HEK293 (cell line): ENCODE data around the gene AFDN.

Source experiments
- CTCF ChIA-PET: fragments of 350-600 bp; formaldehyde crosslinking; extraction: SDS; loops from one replicate; lab custom pipeline; 2021; ENCODE audit warnings: antibody characterized with exemption; lab: Yijun Ruan, JAX
- POLR2A ChIA-PET: fragments of 300-600 bp; formaldehyde crosslinking; extraction: SDS; loops from one replicate; lab custom pipeline; 2020; ENCODE audit warnings: antibody characterized with exemption, inconsistent platforms; lab: Yijun Ruan, JAX
- H3K27ac ChIP-seq: fragments of 200-500 bp; sonication (Bioruptor generic); 2 replicates; pipeline ENCODE4 v1.5.1; 2014; ENCODE audit warnings: low read depth, low read length, control low read depth, inconsistent platforms; ENCODE audit errors: extremely low read depth
- H3K36me3 ChIP-seq, 2 experiments: fragments of 200-500 bp in 1 of 2; sonication (Bioruptor generic) in 1 of 2; 1 replicate in 1 of 2; 2 replicates in 1 of 2; pipeline ENCODE4 v1.5.1; 2014 to 2017; ENCODE audit warnings: inconsistent platforms in 2 of 2, low read length in 2 of 2; ENCODE audit not compliant: control insufficient read depth in 2 of 2, insufficient read depth in 1 of 2
- H3K4me1 ChIP-seq: fragments of 200-500 bp; sonication (Bioruptor generic); 2 replicates; pipeline ENCODE4 v1.5.1; 2014; ENCODE audit warnings: mild to moderate bottlenecking, low read length, inconsistent platforms; ENCODE audit not compliant: control insufficient read depth, insufficient read depth
- H3K4me3 ChIP-seq: 2 replicates; pipeline ENCODE4 v1.5.1; 2011; ENCODE audit warnings: low read depth, mild to moderate bottlenecking, control low read depth, low read length, moderate library complexity
- H3K9me3 ChIP-seq: fragments of 200-500 bp; sonication (Bioruptor generic); 2 replicates; pipeline ENCODE4 v1.5.1; 2014; ENCODE audit warnings: low read depth, low read length, inconsistent platforms; ENCODE audit not compliant: control insufficient read depth, insufficient read depth
- BCL11B ChIP-seq: fragments of 450-650 bp; formaldehyde crosslinking; IDR thresholded peaks from 2 replicates; pipeline ENCODE4 v1.5.1; 2016; ENCODE audit warnings: low read depth, missing biosample characterization, missing genetic modification characterization
- GLI4 ChIP-seq: fragments of 450-650 bp; formaldehyde crosslinking; IDR thresholded peaks from 2 replicates; pipeline ENCODE4 v1.5.1; 2016; ENCODE audit warnings: missing biosample characterization, missing genetic modification characterization
- HIC1 ChIP-seq: fragments of 450-650 bp; formaldehyde crosslinking; IDR thresholded peaks from 2 replicates; pipeline ENCODE4 v1.5.1; 2016; ENCODE audit warnings: missing biosample characterization, missing genetic modification characterization
- SETDB1 ChIP-seq: IDR thresholded peaks from one replicate; pipeline ENCODE4 v1.6.1; 2017; ENCODE audit warnings: mild to moderate bottlenecking, low read length, moderate library complexity, mixed read lengths; ENCODE audit not compliant: insufficient read length
- ZBTB17 ChIP-seq: fragments of 450-650 bp; formaldehyde crosslinking; IDR thresholded peaks from 2 replicates; pipeline ENCODE4 v1.5.1; 2016; ENCODE audit warnings: missing biosample characterization, missing genetic modification characterization
- ZBTB26 ChIP-seq: fragments of 450-650 bp; formaldehyde crosslinking; optimal IDR thresholded peaks from 2 replicates; pipeline ENCODE3; 2016; ENCODE audit warnings: missing biosample characterization, mild to moderate bottlenecking, missing genetic modification characterization
- ZBTB6 ChIP-seq: fragments of 450-650 bp; formaldehyde crosslinking; IDR thresholded peaks from 2 replicates; pipeline ENCODE4 v1.5.1; 2017; ENCODE audit warnings: missing biosample characterization, missing genetic modification characterization
- ZNF132 ChIP-seq: fragments of 450-650 bp; formaldehyde crosslinking; IDR thresholded peaks from 2 replicates; pipeline ENCODE4 v1.5.1; 2017; ENCODE audit warnings: missing biosample characterization, missing genetic modification characterization, borderline replicate concordance
- ZNF157 ChIP-seq: fragments of 450-650 bp; formaldehyde crosslinking; IDR thresholded peaks from 2 replicates; pipeline ENCODE4 v1.5.1; 2016; ENCODE audit warnings: missing biosample characterization, missing genetic modification characterization
- ZNF16 ChIP-seq: fragments of 450-650 bp; formaldehyde crosslinking; IDR thresholded peaks from 2 replicates; pipeline ENCODE4 v1.5.1; 2016; ENCODE audit warnings: low read depth, missing biosample characterization, missing genetic modification characterization
- ZNF214 ChIP-seq: fragments of 450-650 bp; formaldehyde crosslinking; IDR thresholded peaks from 2 replicates; pipeline ENCODE4 v1.5.1; 2017; ENCODE audit warnings: missing biosample characterization, mild to moderate bottlenecking, missing genetic modification characterization, borderline replicate concordance
- ZNF311 ChIP-seq: fragments of 450-650 bp; formaldehyde crosslinking; IDR thresholded peaks from 2 replicates; pipeline ENCODE4 v1.5.1; 2017; ENCODE audit warnings: missing biosample characterization, missing genetic modification characterization, borderline replicate concordance
- ZNF350 ChIP-seq: fragments of 450-650 bp; formaldehyde crosslinking; IDR thresholded peaks from 2 replicates; pipeline ENCODE4 v1.5.0; 2017; ENCODE audit warnings: missing biosample characterization, mild to moderate bottlenecking, missing genetic modification characterization
- ZNF37A ChIP-seq: fragments of 450-650 bp; IDR thresholded peaks from 2 replicates; pipeline ENCODE4 v1.5.1; 2018; ENCODE audit warnings: missing biosample characterization, missing genetic modification characterization
- ZNF423 ChIP-seq: fragments of 450-650 bp; formaldehyde crosslinking; IDR thresholded peaks from 2 replicates; pipeline ENCODE4 v1.5.1; 2016; ENCODE audit warnings: missing biosample characterization, missing genetic modification characterization
- ZNF48 ChIP-seq: fragments of 450-650 bp; formaldehyde crosslinking; IDR thresholded peaks from 2 replicates; pipeline ENCODE4 v1.5.1; 2016; ENCODE audit warnings: missing biosample characterization, missing genetic modification characterization
- ZNF514 ChIP-seq: fragments of 450-650 bp; formaldehyde crosslinking; IDR thresholded peaks from 2 replicates; pipeline ENCODE4 v1.5.1; 2016; ENCODE audit warnings: missing biosample characterization, missing genetic modification characterization
- ZNF571 ChIP-seq: fragments of 450-650 bp; formaldehyde crosslinking; IDR thresholded peaks from 2 replicates; pipeline ENCODE4 v1.5.0; 2017; ENCODE audit warnings: missing biosample characterization, missing genetic modification characterization
- ZNF596 ChIP-seq: fragments of 450-650 bp; IDR thresholded peaks from 2 replicates; pipeline ENCODE4 v1.5.0; 2018; ENCODE audit warnings: missing biosample characterization, mild to moderate bottlenecking, missing genetic modification characterization, moderate library complexity
- ZNF664 ChIP-seq: fragments of 450-650 bp; formaldehyde crosslinking; IDR thresholded peaks from 2 replicates; pipeline ENCODE4 v1.5.1; 2016; ENCODE audit warnings: missing biosample characterization, missing genetic modification characterization
- ZSCAN18 ChIP-seq: fragments of 450-650 bp; formaldehyde crosslinking; IDR thresholded peaks from 2 replicates; pipeline ENCODE4 v1.5.1; 2016; ENCODE audit warnings: missing biosample characterization, missing genetic modification characterization

AFDN gene

GRCh38 chr6:167937301-167937700 is 110.6 kb downstream of the AFDN start:
- H3K9me3 ChIP-seq = no peaks in the 10 kb centered on the region
- H3K4me3 ChIP-seq = no peak overlapping the region
- H3K36me3 ChIP-seq = peaks cover 0 to 56% of the 10 kb centered on the region in 2 experiments; a peak in 1 of 3 replicates
- H3K27ac ChIP-seq = no peak overlapping the region
- TF ChIP-seq ZNF214 (tag by site-specific recombination) (no peak), ZNF132 (tag by site-specific recombination) (no peak), HIC1 (tag by site-specific recombination) (no peak), ZNF514 (no peak), ZNF423 (tag by site-specific recombination) (no peak), ZNF571 (no peak), BCL11B (tag by site-specific recombination) (no peak), SETDB1 (no peak)
- H3K4me1 ChIP-seq = no peaks in the 10 kb centered on the region
- ChIA-PET POLR2A (no interaction called here), CTCF (interaction anchor here (1.5 kb wide), 1 partner anchor 9 kb away, joined by 5 read pairs; no protein-coding TSS in a partner anchor)

- Histone ChIP-seq H3K9me3 (no peaks in the 10 kb centered on the region), H3K4me1 (no peaks in the 10 kb centered on the region), H3K36me3 (peaks cover 0 to 55% of the 10 kb centered on the region in 2 experiments; a peak in 1 of 3 replicates), H3K4me3 (no peak overlapping the region), H3K27ac (no peak overlapping the region)
- ChIA-PET POLR2A (no interaction called here), CTCF (interaction anchor here (1.0 kb wide), 1 partner anchor 30 kb away, joined by 3 read pairs; no protein-coding TSS in a partner anchor)
- no peak for TF ChIP-seq ZNF596
These were observed 111.5 kb downstream of the AFDN start for GRCh38 chr6:167937948-167938911.

- no peaks in the 10 kb centered on the region for H3K4me1 ChIP-seq
- CTCF ChIA-PET = no interaction called here
- H3K4me3 ChIP-seq = no peak overlapping the region
- no peaks in the 10 kb centered on the region for H3K9me3 ChIP-seq
- H3K27ac ChIP-seq = no peak overlapping the region
- POLR2A ChIA-PET = no interaction called here
- peaks cover 11 to 63% of the 10 kb centered on the region in 2 experiments; a peak in 2 of 3 replicates for H3K36me3 ChIP-seq
- TF ChIP-seq ZBTB6 (tag by site-specific recombination) = no peak
- peak; percentile 93 for TF ChIP-seq ZNF664 (tag by site-specific recombination)
These were observed 115.1 kb downstream of the AFDN start for GRCh38 chr6:167941822-167942221.

- no peaks in the 10 kb centered on the region for H3K9me3 ChIP-seq
- no peak overlapping the region for H3K4me3 ChIP-seq
- no peaks in the 10 kb centered on the region for H3K4me1 ChIP-seq
- CTCF ChIA-PET = no interaction called here
- H3K36me3 ChIP-seq = peaks cover 26 to 69% of the 10 kb centered on the region in 2 experiments
- POLR2A ChIA-PET = interaction anchor here (0.6 kb wide), 1 partner anchor 126 kb away, joined by 4 read pairs; no protein-coding TSS in a partner anchor
- H3K27ac ChIP-seq = no peak overlapping the region
- TF ChIP-seq ZNF48 (tag by site-specific recombination) = no peak
- no peak for TF ChIP-seq ZBTB17
- no peak for TF ChIP-seq GLI4 (tag by site-specific recombination)
- TF ChIP-seq ZNF37A (tag by site-specific recombination) = no peak
- TF ChIP-seq ZBTB26 = no peak
- no peak for TF ChIP-seq ZNF350
- no peak for TF ChIP-seq ZNF157
- TF ChIP-seq ZNF514 = no peak
- no peak for TF ChIP-seq ZNF311 (tag by site-specific recombination)
- TF ChIP-seq ZSCAN18 (tag by site-specific recombination) = no peak
- TF ChIP-seq ZNF16 (tag by site-specific recombination) = no peak
These were observed 117.4 kb downstream of the AFDN start for GRCh38 chr6:167944130-167944529.
